A673 (cell line): ENCODE results near the gene CDKN3. TPM values are rescaled to one million over a fixed set of nuclear protein-coding genes. Genes with fewer than 3 reads are reported as not detected.
"Not testable (repeated sequence)": the region's sequence is repeated elsewhere in the genome, so short reads cannot be mapped to it uniquely, and the experiment has no call there.

Source experiments
- BruUV-seq: library from RNA; stranded (reverse); fragments of 400-500 nt; replicated peaks from 2 replicates; lab custom pipeline; 2021; lab: Mats Ljungman, UMichigan
- CTCF ChIA-PET: fragments of 300-600 bp; sonication (Branson Sonifier 250); formaldehyde crosslinking; loops from one replicate; lab custom pipeline; 2022; ENCODE audit warnings: antibody characterized with exemption; lab: Charles Lee
- POLR2A ChIA-PET: fragments of 300-600 bp; sonication (Branson Sonifier 250); formaldehyde crosslinking; loops from one replicate; lab custom pipeline; 2022; ENCODE audit warnings: antibody characterized with exemption; ENCODE audit not compliant: low non-redundant PET; lab: Charles Lee
- DNase-seq: peaks from one replicate; pipeline ENCODE4 v3.0.0-alpha.2; 2015; ENCODE audit warnings: low spot score
- H3K27ac ChIP-seq: fragments of 200-600 bp; sonication (generic); 2 replicates; pipeline ENCODE4 v1.5.1; 2016; ENCODE audit warnings: mixed run types, low read depth, mild to moderate bottlenecking, mixed read lengths, antibody characterized with exemption, low read length; ENCODE audit not compliant: poor library complexity, severe bottlenecking
- H3K27me3 ChIP-seq: fragments of 200-600 bp; sonication (generic); replicated peaks from 2 replicates; pipeline ENCODE4 v1.6.1; 2017; ENCODE audit warnings: mixed run types, low read depth, mild to moderate bottlenecking, mixed read lengths, antibody characterized with exemption, low read length; ENCODE audit not compliant: insufficient read depth, poor library complexity
- H3K36me3 ChIP-seq: fragments of 200-600 bp; sonication (generic); 2 replicates; pipeline ENCODE4 v1.6.1; 2016; ENCODE audit warnings: mixed run types, mild to moderate bottlenecking, mixed read lengths, antibody characterized with exemption, low read length; ENCODE audit not compliant: insufficient read depth, poor library complexity, severe bottlenecking
- H3K4me1 ChIP-seq: fragments of 200-600 bp; sonication (generic); 2 replicates; pipeline ENCODE4 v1.6.1; 2017; ENCODE audit warnings: mixed run types, mild to moderate bottlenecking, mixed read lengths, antibody characterized with exemption, low read length; ENCODE audit not compliant: insufficient read depth, poor library complexity, severe bottlenecking
- H3K4me3 ChIP-seq: fragments of 200-600 bp; sonication (generic); 2 replicates; pipeline ENCODE4 v1.5.1; 2016; ENCODE audit warnings: low read depth, mixed run types, mild to moderate bottlenecking, mixed read lengths, low read length; ENCODE audit not compliant: poor library complexity, severe bottlenecking
- H3K9me3 ChIP-seq: fragments of 200-600 bp; sonication (generic); 2 replicates; pipeline ENCODE4 v1.6.1; 2016; ENCODE audit warnings: mixed run types, low read depth, mild to moderate bottlenecking, mixed read lengths, antibody characterized with exemption, low read length; ENCODE audit not compliant: poor library complexity, severe bottlenecking
- EZH2 ChIP-seq: fragments of 200-600 bp; sonication (generic); IDR thresholded peaks from 2 replicates; pipeline ENCODE4 v1.6.1; 2017; ENCODE audit warnings: borderline replicate concordance, low read depth, mild to moderate bottlenecking, mixed read lengths, antibody characterized with exemption, low read length; ENCODE audit not compliant: poor library complexity, severe bottlenecking
- intact Hi-C: fragments of 100-400 bp; cut with micrococcal nuclease; formaldehyde crosslinking; loops from one replicate; pipeline ENCODE4 v1.10.0; 2022; ENCODE audit not compliant: unreplicated experiment
- total RNA-seq: library from RNA; stranded (reverse); gene quantifications from 2 replicates; pipeline ENCODE4 v1.2.3, GENCODE V29; 2021
- TF ChIP-seq, protein P1 (sequence below): fragments of 300-800, 200-600 bp; sonication (generic); conservative IDR thresholded peaks from 2 replicates; pipeline ENCODE4 v1.5.1; 2017; ENCODE audit warnings: low read depth, mild to moderate bottlenecking, antibody characterized with exemption, low read length, moderate library complexity, mixed read lengths

The CDKN3 gene
- total RNA-seq, 1 experiment from 2014 or later = 108 TPM

DNA sequence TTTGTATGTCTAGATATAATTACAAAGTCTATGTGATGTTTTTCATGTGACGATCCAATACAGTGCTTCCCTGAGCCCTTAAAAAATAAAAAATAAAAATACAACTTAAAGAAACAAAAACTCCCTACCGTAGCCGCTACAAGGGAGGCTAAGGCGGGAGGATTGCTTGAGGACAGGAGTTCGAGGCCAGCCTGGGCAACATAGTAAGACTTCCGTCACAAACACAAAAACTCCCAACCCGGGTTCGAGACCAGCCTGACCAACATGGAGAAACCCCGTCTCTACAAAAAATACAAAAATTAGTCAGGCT, 669 bp upstream of the CDKN3 start:
- peaks cover 6% of the 10 kb centered on the region for H3K36me3 ChIP-seq
- H3K27ac ChIP-seq = no peak overlapping the region
- peaks cover 15% of the 10 kb centered on the region for H3K4me1 ChIP-seq
- ChIA-PET CTCF (interaction anchor here (1.4 kb wide), 1 partner anchor 26 kb away, joined by 4 read pairs; no protein-coding TSS in a partner anchor), POLR2A (interaction anchor here (0.6 kb wide), 1 partner anchor 389 kb away, joined by 5 read pairs; no protein-coding TSS in a partner anchor)
- intact Hi-C loops = no loop called here
- no peaks in the 10 kb centered on the region for H3K27me3 ChIP-seq
- DNase-seq = no peak
- no peaks in the 10 kb centered on the region for H3K9me3 ChIP-seq
- TF ChIP-seq, protein P1, sequence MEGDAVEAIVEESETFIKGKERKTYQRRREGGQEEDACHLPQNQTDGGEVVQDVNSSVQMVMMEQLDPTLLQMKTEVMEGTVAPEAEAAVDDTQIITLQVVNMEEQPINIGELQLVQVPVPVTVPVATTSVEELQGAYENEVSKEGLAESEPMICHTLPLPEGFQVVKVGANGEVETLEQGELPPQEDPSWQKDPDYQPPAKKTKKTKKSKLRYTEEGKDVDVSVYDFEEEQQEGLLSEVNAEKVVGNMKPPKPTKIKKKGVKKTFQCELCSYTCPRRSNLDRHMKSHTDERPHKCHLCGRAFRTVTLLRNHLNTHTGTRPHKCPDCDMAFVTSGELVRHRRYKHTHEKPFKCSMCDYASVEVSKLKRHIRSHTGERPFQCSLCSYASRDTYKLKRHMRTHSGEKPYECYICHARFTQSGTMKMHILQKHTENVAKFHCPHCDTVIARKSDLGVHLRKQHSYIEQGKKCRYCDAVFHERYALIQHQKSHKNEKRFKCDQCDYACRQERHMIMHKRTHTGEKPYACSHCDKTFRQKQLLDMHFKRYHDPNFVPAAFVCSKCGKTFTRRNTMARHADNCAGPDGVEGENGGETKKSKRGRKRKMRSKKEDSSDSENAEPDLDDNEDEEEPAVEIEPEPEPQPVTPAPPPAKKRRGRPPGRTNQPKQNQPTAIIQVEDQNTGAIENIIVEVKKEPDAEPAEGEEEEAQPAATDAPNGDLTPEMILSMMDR = no peak
- TF ChIP-seq EZH2 = no peak
- TSS peak; percentile 95 for BruUV-seq
- H3K4me3 ChIP-seq = peak overlapping the region; percentile 77

DNA sequence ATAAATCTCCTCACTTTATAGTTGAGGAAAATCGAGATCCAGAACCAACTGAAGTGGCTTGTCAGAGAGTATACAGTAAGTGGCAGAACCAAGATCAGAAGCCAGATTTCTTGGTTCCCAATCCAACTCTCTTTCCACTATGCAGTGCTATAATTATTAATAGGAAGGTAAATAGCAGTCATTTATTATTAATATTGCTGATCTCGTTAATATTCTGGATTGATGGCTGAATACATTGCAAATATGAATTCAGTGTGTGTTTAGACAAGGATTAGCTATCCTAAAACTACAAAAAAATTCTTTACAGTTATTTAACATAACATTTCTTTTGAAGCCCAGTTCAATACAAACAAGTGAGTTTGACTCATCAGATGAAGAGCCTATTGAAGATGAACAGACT, 2.8 kb downstream of the CDKN3 start:
- Histone ChIP-seq H3K27me3 (no peaks in the 10 kb centered on the region), H3K9me3 (peaks cover 4% of the 10 kb centered on the region), H3K4me3 (no peak overlapping the region), H3K36me3 (peaks cover 22% of the 10 kb centered on the region), H3K4me1 (peaks cover 15% of the 10 kb centered on the region), H3K27ac (no peak overlapping the region)
- POLR2A ChIA-PET = no interaction called here
- DNase-seq = no peak
- BruUV-seq = no TSS peak
- CTCF ChIA-PET = no interaction called here
- TF ChIP-seq, protein P1 = no peak
- TF ChIP-seq EZH2 = no peak
- intact Hi-C loops = no loop called here

DNA sequence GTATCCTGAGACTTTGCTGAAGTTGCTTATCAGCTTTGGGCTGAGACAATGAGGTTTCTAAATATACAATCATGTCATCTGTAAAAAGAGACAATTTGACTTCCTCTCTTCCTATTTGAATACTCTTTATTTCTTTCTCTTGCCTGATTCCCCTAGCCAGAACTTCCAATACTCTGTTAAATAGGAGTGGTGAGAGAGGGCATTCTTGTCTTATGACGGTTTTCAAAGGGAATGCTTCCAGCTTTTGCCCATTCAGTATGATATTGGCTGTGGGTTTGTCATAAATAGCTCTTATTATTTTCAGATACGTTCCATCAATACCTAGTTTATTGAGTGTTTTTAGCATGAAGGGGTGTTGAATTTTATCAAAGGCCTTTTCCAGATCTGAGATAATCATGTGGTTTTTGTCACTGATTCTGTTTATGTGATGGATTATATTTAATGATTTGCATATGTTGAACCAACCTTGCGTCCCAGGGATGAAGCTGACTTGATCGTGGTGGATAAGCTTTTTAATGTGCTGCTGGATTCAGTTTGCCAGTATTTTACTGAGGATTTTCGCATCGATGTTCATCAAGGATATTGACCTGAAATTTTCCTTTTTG, 6.7 kb downstream of the CDKN3 start:
- H3K27me3 ChIP-seq, H3K4me3 ChIP-seq, H3K27ac ChIP-seq, H3K4me1 ChIP-seq, BruUV-seq, DNase-seq, H3K9me3 ChIP-seq, CTCF ChIA-PET, intact Hi-C loops: not testable (repeated sequence)
- H3K36me3 ChIP-seq = peaks cover 43% of the 10 kb centered on the region
- POLR2A ChIA-PET = interaction anchor here (0.6 kb wide), 1 partner anchor 207 kb away, joined by 4 read pairs; no protein-coding TSS in a partner anchor

DNA sequence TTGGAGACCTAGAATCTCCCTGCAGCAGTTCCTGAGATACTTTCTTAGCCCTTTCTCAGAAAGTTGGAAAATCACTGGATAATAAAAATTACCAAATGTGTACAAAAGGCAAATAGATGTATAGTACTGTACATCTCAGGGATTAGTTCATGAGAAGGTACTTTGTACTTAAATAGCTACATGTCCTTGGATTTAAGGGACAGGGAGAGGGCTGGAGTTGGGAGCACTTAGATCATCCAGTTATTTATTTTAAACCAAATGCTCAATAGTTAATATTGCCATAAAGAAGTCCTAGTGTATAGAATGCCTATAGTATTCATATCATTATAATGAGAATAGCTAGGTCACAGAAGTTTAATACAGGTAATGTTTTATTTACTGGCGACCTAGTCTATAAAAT, 13.4 kb downstream of the CDKN3 start:
- intact Hi-C loops = no loop called here
- ChIA-PET CTCF (no interaction called here), POLR2A (interaction anchor here (0.7 kb wide), 1 partner anchor 232 kb away, joined by 17 read pairs; no protein-coding TSS in a partner anchor)
- DNase-seq = no peak
- Histone ChIP-seq H3K9me3 (no peaks in the 10 kb centered on the region), H3K36me3 (peaks cover 76% of the 10 kb centered on the region), H3K27ac (no peak overlapping the region), H3K4me3 (no peak overlapping the region), H3K4me1 (no peaks in the 10 kb centered on the region), H3K27me3 (no peaks in the 10 kb centered on the region)
- TF ChIP-seq EZH2 = no peak
- TF ChIP-seq, protein P1 = no peak
- BruUV-seq = no TSS peak
